Fibroblast of pulmonary artery (primary cell): ENCODE measurements around the gene XRN2.

ENCODE experiments used
- DNase-seq: peaks from one replicate; pipeline ENCODE4 v3.0.0-alpha.2; 2010; ENCODE audit warnings: low read depth
- H3K4me3 ChIP-seq: replicated peaks from 2 replicates; pipeline ENCODE4 v1.5.1; 2011; ENCODE audit warnings: low read depth, mild to moderate bottlenecking, control low read depth, low read length, moderate library complexity
- CTCF ChIP-seq: IDR thresholded peaks from 2 replicates; pipeline ENCODE4 v1.5.1; 2011; ENCODE audit warnings: mild to moderate bottlenecking, control low read depth, low read length, inconsistent platforms; ENCODE audit errors: missing control alignments

Gene XRN2

GRCh38 chr20:21279706-21280521, 23.2 kb upstream of the XRN2 start:
- no peak overlapping the region for H3K4me3 ChIP-seq
- TF ChIP-seq CTCF: no peak
- DNase-seq: no peak

DNA sequence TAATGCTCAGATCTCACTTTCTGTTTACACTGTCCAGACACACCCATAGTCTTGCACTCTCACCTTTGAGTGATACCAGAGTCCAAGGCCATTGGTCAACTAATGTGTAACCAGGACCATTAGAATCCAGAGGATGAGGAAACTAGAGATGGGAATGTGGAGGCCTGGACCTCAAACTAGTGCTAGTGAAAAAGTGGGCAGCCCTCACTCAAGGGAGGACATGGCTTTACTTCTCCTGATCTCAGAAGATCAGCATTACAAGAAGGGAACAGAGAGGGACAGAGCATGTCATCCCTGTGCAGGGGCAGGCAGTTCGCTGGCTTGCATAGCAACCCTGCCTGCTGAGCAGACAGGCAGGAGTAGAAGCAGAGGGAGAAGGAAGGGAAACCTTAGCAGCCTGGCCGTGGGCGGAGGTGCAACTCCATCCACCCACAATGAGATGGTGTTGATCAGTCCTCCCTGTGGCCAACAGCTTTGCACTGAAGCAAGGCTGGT, 22.6 kb upstream of the XRN2 start:
- no peak for TF ChIP-seq CTCF

GRCh38 chr20:21286775-21287174, 16.4 kb upstream of the XRN2 start:
- H3K4me3 ChIP-seq: no peak overlapping the region
- TF ChIP-seq CTCF: no peak
- DNase-seq: no peak

More for the DNA sequence above, 22.6 kb upstream of the XRN2 start:
- no peak overlapping the region for H3K4me3 ChIP-seq
- no peak for DNase-seq

DNA sequence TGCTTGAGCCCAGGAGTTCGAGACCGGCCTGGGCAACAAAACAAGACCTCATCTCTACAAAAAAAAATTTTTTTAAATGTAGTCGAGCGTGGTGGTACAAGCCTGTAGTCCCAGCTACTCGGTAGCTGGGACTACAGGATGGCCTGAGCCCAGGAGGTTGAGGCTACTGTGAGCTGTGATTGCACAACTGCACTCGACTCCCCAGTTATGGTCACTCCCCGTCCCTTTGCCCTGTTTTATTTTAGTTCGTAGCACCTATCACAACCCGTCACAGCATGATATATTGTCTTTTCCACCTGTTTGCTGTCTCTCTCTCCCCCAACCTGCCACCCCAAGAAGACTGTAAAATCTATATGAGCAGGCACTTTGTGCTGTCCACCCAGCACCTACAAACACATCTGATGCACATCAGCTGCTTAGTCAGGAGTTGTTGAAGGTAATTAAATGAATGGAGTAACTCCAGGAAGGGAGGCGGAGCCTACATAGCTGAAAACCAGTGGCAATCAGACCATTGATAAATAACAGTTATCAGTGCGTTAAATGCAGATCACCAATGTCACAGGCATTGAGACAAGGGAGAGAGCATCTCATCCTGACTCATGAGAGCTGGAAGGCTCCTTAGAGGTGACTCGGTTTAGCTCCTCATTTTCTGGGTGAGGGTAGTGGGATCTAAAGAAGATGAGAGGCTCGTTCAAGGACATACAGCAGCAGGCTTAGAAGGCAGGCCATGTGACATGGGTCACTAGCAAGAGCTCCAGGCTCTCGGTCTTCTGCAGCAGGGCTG, 14.4 kb upstream of the XRN2 start:
- TF ChIP-seq CTCF: no peak
- DNase-seq: no peak
- no peak overlapping the region for H3K4me3 ChIP-seq

DNA sequence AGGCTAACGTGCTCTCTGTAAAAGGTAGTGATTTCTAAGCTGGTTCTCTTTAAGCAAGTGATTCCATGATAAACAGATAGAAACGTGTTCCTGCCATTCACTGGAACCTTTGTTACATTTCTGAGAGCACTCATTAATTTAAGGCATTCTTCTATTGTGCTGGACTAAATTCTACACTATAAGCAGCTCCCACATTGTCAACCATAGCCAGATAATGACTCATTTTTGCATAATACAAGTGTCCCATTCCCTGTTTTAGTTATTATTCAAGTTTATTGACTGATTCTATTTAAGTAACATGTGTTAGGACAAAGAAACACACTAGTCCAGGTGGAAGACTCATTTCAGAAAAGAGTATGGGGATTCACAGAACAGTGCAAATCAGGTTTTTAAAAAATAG, 13.5 kb upstream of the XRN2 start:
- no peak for TF ChIP-seq CTCF
- DNase-seq: no peak

DNA sequence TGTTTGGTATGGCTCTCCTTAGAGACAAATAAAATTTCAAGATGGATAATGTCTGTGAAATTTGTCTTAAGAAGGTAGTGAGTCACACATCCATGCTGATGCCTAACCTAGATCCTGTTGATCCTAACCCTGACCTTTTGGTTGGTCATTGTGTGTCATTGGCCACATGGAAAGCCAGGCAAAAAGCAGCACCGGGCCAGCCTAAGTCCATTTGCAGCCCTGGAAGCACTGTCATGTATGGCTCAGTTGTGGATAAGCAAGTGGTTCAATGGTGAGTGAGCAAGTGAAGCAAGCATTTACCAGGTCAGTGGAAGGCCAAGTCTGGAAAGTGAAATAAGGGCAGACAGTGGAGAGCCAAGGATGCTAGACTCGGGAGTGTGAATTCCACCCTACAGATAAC, 12.1 kb upstream of the XRN2 start:
- TF ChIP-seq CTCF: no peak
- DNase-seq: no peak

More for the DNA sequence above, 13.5 kb upstream of the XRN2 start:
- no peak overlapping the region for H3K4me3 ChIP-seq

More for the DNA sequence above, 12.1 kb upstream of the XRN2 start:
- H3K4me3 ChIP-seq: no peak overlapping the region
